Chondrocyte (in vitro differentiated cells): ENCODE results near the gene PRPS2. TPM values are rescaled to one million over a fixed set of nuclear protein-coding genes. Genes with fewer than 3 reads are reported as not detected.
A peak's percentile ranks its signal among the peaks of the same experiment; 100 is the strongest.

Experiments used
- DNase-seq: peaks from one replicate; pipeline ENCODE4 v3.0.0; 2021; ENCODE audit warnings: mixed read lengths, low spot score
- H3K27ac Mint-ChIP-seq: one replicate; pipeline ENCODE4 v1.8.0; 2021; ENCODE audit warnings: mild to moderate bottlenecking, moderate library complexity, mixed read lengths; ENCODE audit not compliant: unreplicated experiment
- H3K27me3 Mint-ChIP-seq: 2 replicates; pipeline ENCODE4 v1.8.0; 2021; ENCODE audit warnings: low read depth, mixed read lengths
- H3K36me3 Mint-ChIP-seq: 2 replicates; pipeline ENCODE4 v1.8.0; 2021; ENCODE audit warnings: low read depth, mixed read lengths
- H3K4me1 Mint-ChIP-seq: 2 replicates; pipeline ENCODE4 v1.8.0; 2021; ENCODE audit warnings: low read depth, mild to moderate bottlenecking, mixed read lengths
- H3K4me3 Mint-ChIP-seq: one replicate; pipeline ENCODE4 v1.8.0; 2021; ENCODE audit warnings: mild to moderate bottlenecking, moderate library complexity, mixed read lengths; ENCODE audit not compliant: unreplicated experiment
- H3K9me3 Mint-ChIP-seq: 2 replicates; pipeline ENCODE4 v1.8.0; 2021; ENCODE audit warnings: low read depth, mixed read lengths
- CTCF ChIP-seq: fragments of 200-600 bp; sonication (generic); IDR thresholded peaks from 2 replicates; pipeline ENCODE4 v1.5.0; 2021; ENCODE audit warnings: antibody characterized with exemption, mild to moderate bottlenecking, moderate library complexity
- total RNA-seq: library from RNA; stranded (reverse); gene quantifications from 3 replicates; pipeline ENCODE4 v1.2.1, GENCODE V29; 2021

Gene PRPS2
- total RNA-seq, 1 donor from 2014 or later: 9.9 TPM

- H3K4me3 Mint-ChIP-seq: no peak overlapping the region
- H3K36me3 Mint-ChIP-seq: peaks cover 2% of the 10 kb centered on the region
- no peak for DNase-seq
- H3K9me3 Mint-ChIP-seq: peaks cover 18% of the 10 kb centered on the region
- no peak overlapping the region for H3K27ac Mint-ChIP-seq
- H3K27me3 Mint-ChIP-seq: no peaks in the 10 kb centered on the region
- H3K4me1 Mint-ChIP-seq: no peaks in the 10 kb centered on the region
- TF ChIP-seq CTCF: no peak
Observed at GRCh38 chrX:12758291-12758690, 32.9 kb upstream of the PRPS2 start.

GRCh38 chrX:12767856-12768255, 23.4 kb upstream of the PRPS2 start:
- no peak for DNase-seq
- Mint-ChIP-seq H3K9me3 (peaks cover 16% of the 10 kb centered on the region), H3K36me3 (no peaks in the 10 kb centered on the region)

GRCh38 chrX:12768491-12768890, 22.7 kb upstream of the PRPS2 start:
- Mint-ChIP-seq H3K27ac (no peak overlapping the region), H3K27me3 (peaks cover 20% of the 10 kb centered on the region), H3K36me3 (no peaks in the 10 kb centered on the region), H3K4me1 (no peaks in the 10 kb centered on the region), H3K9me3 (peaks cover 16% of the 10 kb centered on the region), H3K4me3 (no peak overlapping the region)
- TF ChIP-seq CTCF: no peak
- no peak for DNase-seq

More at GRCh38 chrX:12767856-12768255, 23.4 kb upstream of the PRPS2 start:
- Mint-ChIP-seq H3K4me3 (no peak overlapping the region), H3K27ac (no peak overlapping the region), H3K4me1 (no peaks in the 10 kb centered on the region), H3K27me3 (peaks cover 19% of the 10 kb centered on the region)
- TF ChIP-seq CTCF: no peak

GRCh38 chrX:12770440-12770839, 20.8 kb upstream of the PRPS2 start:
- Mint-ChIP-seq H3K27ac (no peak overlapping the region), H3K4me1 (no peaks in the 10 kb centered on the region), H3K27me3 (peaks cover 23% of the 10 kb centered on the region), H3K4me3 (no peak overlapping the region), H3K36me3 (no peaks in the 10 kb centered on the region), H3K9me3 (peaks cover 4% of the 10 kb centered on the region)
- no peak for DNase-seq
- TF ChIP-seq CTCF: peak; percentile 81

GRCh38 chrX:12771445-12772069, 19.7 kb upstream of the PRPS2 start:
- H3K36me3 Mint-ChIP-seq: no peaks in the 10 kb centered on the region
- H3K4me1 Mint-ChIP-seq: no peaks in the 10 kb centered on the region
- no peaks in the 10 kb centered on the region for H3K9me3 Mint-ChIP-seq
- no peak overlapping the region for H3K4me3 Mint-ChIP-seq
- peaks cover 27% of the 10 kb centered on the region for H3K27me3 Mint-ChIP-seq
- peak; percentile 75 for TF ChIP-seq CTCF
- H3K27ac Mint-ChIP-seq: no peak overlapping the region
- DNase-seq: no peak
